Neuronal stem cell (in vitro differentiated cells): Measurements from ENCODE around the gene DDX18.

Experiments used
- DNase-seq: peaks from one replicate; pipeline ENCODE4 v3.0.0-alpha.2; 2013; ENCODE audit warnings: low spot score
- H2AFZ ChIP-seq: one replicate; pipeline ENCODE4 v1.6.1; 2013; ENCODE audit warnings: mild to moderate bottlenecking, low read length, inconsistent platforms
- H2AK5ac ChIP-seq: 2 replicates; pipeline ENCODE4 v1.6.1; 2013; ENCODE audit warnings: low read depth, mild to moderate bottlenecking, inconsistent platforms, low read length, moderate library complexity, mixed read lengths
- H2BK120ac ChIP-seq: 2 replicates; pipeline ENCODE4 v1.6.1; 2013; ENCODE audit warnings: low read depth, mild to moderate bottlenecking, inconsistent platforms, low read length, moderate library complexity, mixed read lengths
- H2BK12ac ChIP-seq: one replicate; pipeline ENCODE4 v1.6.1; 2013; ENCODE audit warnings: low read length, inconsistent platforms
- H2BK15ac ChIP-seq: 2 replicates; pipeline ENCODE4 v1.6.1; 2013; ENCODE audit warnings: mild to moderate bottlenecking, low read length, inconsistent platforms, mixed read lengths
- H2BK5ac ChIP-seq: one replicate; pipeline ENCODE4 v1.6.1; 2013; ENCODE audit warnings: inconsistent platforms, mild to moderate bottlenecking, low read length, moderate library complexity
- H3K14ac ChIP-seq: one replicate; pipeline ENCODE4 v1.6.1; 2013; ENCODE audit warnings: low read length, inconsistent platforms
- H3K18ac ChIP-seq: 2 replicates; pipeline ENCODE4 v1.6.1; 2013; ENCODE audit warnings: low read length, inconsistent platforms
- H3K23ac ChIP-seq: 2 replicates; pipeline ENCODE4 v1.6.1; 2013; ENCODE audit warnings: low read depth, mild to moderate bottlenecking, mixed read lengths, low read length, inconsistent platforms; ENCODE audit not compliant: poor library complexity
- H3K27ac ChIP-seq: replicated peaks from 3 replicates; pipeline ENCODE4 v1.5.1; 2013; ENCODE audit warnings: low read length, inconsistent platforms
- H3K27me3 ChIP-seq, 3 experiments: 2 replicates each; pipeline ENCODE4 v1.6.1; 2013; ENCODE audit warnings: low read length in 3 of 3, mild to moderate bottlenecking in 2 of 3, inconsistent platforms in 1 of 3, low read depth in 1 of 3, mixed read lengths in 1 of 3, moderate library complexity in 1 of 3; ENCODE audit not compliant: control insufficient read depth in 3 of 3, insufficient read depth in 3 of 3
- H3K36me3 ChIP-seq, 2 donors: replicated peaks in 1 of 2; 2 replicates each; pipeline ENCODE4 v1.6.1; 2013; ENCODE audit warnings: low read length in 2 of 2; ENCODE audit not compliant: control insufficient read depth in 2 of 2, insufficient read depth in 2 of 2
- H3K4ac ChIP-seq: 2 replicates; pipeline ENCODE4 v1.6.1; 2013; ENCODE audit warnings: inconsistent platforms, mild to moderate bottlenecking, low read length, moderate library complexity
- H3K4me1 ChIP-seq, 2 donors: 1 replicate in 1 of 2; 2 replicates in 1 of 2; pipeline ENCODE4 v1.6.1; 2013; ENCODE audit warnings: low read length in 2 of 2, low read depth in 1 of 2; ENCODE audit not compliant: control insufficient read depth in 2 of 2, insufficient read depth in 1 of 2
- H3K4me2 ChIP-seq: one replicate; pipeline ENCODE4 v1.6.1; 2013; ENCODE audit warnings: mild to moderate bottlenecking, low read length, inconsistent platforms; ENCODE audit not compliant: insufficient read depth, poor library complexity, severe bottlenecking
- H3K4me3 ChIP-seq, 2 donors: 2 replicates each; pipeline ENCODE4 v1.5.1; 2013; ENCODE audit warnings: low read length in 2 of 2, mild to moderate bottlenecking in 2 of 2, inconsistent platforms in 1 of 2, moderate library complexity in 1 of 2
- H3K79me1 ChIP-seq: one replicate; pipeline ENCODE4 v1.6.1; 2013; ENCODE audit warnings: low read depth, mild to moderate bottlenecking, inconsistent platforms, low read length, moderate library complexity
- H3K9ac ChIP-seq: one replicate; pipeline ENCODE4 v1.6.1; 2013; ENCODE audit warnings: mild to moderate bottlenecking, low read depth, low read length, inconsistent platforms; ENCODE audit not compliant: poor library complexity
- H3K9me3 ChIP-seq, 2 donors: replicated peaks in 1 of 2; 2 replicates each; pipeline versions ENCODE3 to v1.6.1; 2013; ENCODE audit warnings: low read length in 2 of 2, mild to moderate bottlenecking in 2 of 2, inconsistent platforms in 1 of 2, low read depth in 1 of 2, mixed read lengths in 1 of 2, moderate library complexity in 1 of 2; ENCODE audit not compliant: control insufficient read depth in 2 of 2, insufficient read depth in 1 of 2
- H4K8ac ChIP-seq: one replicate; pipeline ENCODE4 v1.6.1; 2013; ENCODE audit warnings: low read depth, mild to moderate bottlenecking, inconsistent platforms, low read length, moderate library complexity
- H4K91ac ChIP-seq: one replicate; pipeline ENCODE4 v1.6.1; 2013; ENCODE audit warnings: low read length, low read depth, mild to moderate bottlenecking, inconsistent platforms; ENCODE audit not compliant: poor library complexity
- WGBS, 2 donors: extraction: QIAGEN DNeasy Blood & Tissue Kit; methylation state at CpG; one replicate each; pipeline ENCODE4 v1.1.7; 2013; ENCODE audit warnings: missing lambda C conversion rate in 2 of 2, mixed read lengths in 1 of 2; ENCODE audit not compliant: insufficient read length in 2 of 2, insufficient replicate concordance in 1 of 2; ENCODE audit errors: extremely low coverage in 2 of 2; 5-methylcytosine and 5-hydroxymethylcytosine counted together

Gene DDX18

GRCh38 chr2:117812443-117812842 is 2.0 kb upstream of the DDX18 start:
- no peak overlapping the region for H2BK12ac ChIP-seq
- H3K9ac ChIP-seq = no peak overlapping the region
- no peak overlapping the region for H2BK5ac ChIP-seq
- H3K4me1 ChIP-seq = peaks cover 0 to 3% of the 10 kb centered on the region in 2 donors
- peaks cover 0 to 17% of the 10 kb centered on the region in 2 donors for H3K36me3 ChIP-seq
- no CpG with 5 or more reads among the region's 4 CpGs for WGBS, 2 donors
- H3K27ac ChIP-seq = no peak overlapping the region
- no peaks in the 10 kb centered on the region for H3K27me3 ChIP-seq
- peak overlapping the region; percentile 66 for H2AFZ ChIP-seq
- H3K23ac ChIP-seq = no peak overlapping the region
- DNase-seq = no peak
- no peak overlapping the region for H3K18ac ChIP-seq
- no peak overlapping the region for H2BK120ac ChIP-seq
- H3K79me1 ChIP-seq = peaks cover 3% of the 10 kb centered on the region
- H2BK15ac ChIP-seq = no peak overlapping the region
- H2AK5ac ChIP-seq = no peak overlapping the region
- no peak overlapping the region for H4K8ac ChIP-seq
- H3K14ac ChIP-seq = no peak overlapping the region
- H3K4ac ChIP-seq = no peak overlapping the region
- no peaks in the 10 kb centered on the region for H3K9me3 ChIP-seq
- no peak overlapping the region for H3K4me2 ChIP-seq
- no peak overlapping the region for H4K91ac ChIP-seq
- H3K4me3 ChIP-seq = no peak overlapping the region

- WGBS, 2 donors = no CpG with 5 or more reads among the region's 3 CpGs
- H4K8ac ChIP-seq = no peak overlapping the region
- H3K79me1 ChIP-seq = peaks cover 3% of the 10 kb centered on the region
- no peak overlapping the region for H2BK5ac ChIP-seq
- no peak overlapping the region for H2BK15ac ChIP-seq
- peaks cover 0 to 2% of the 10 kb centered on the region in 2 donors for H3K9me3 ChIP-seq
- H3K14ac ChIP-seq = no peak overlapping the region
- H2BK120ac ChIP-seq = no peak overlapping the region
- H3K4ac ChIP-seq = no peak overlapping the region
- H3K36me3 ChIP-seq = peaks cover 11 to 52% of the 10 kb centered on the region in 2 donors
- H2AK5ac ChIP-seq = no peak overlapping the region
- H3K9ac ChIP-seq = no peak overlapping the region
- H3K27ac ChIP-seq = no peak overlapping the region
- no peak overlapping the region for H2AFZ ChIP-seq
- no peak overlapping the region for H3K18ac ChIP-seq
- no peak overlapping the region for H2BK12ac ChIP-seq
- no peak for DNase-seq
- no peak overlapping the region for H3K23ac ChIP-seq
- no peaks in the 10 kb centered on the region for H3K27me3 ChIP-seq
- H4K91ac ChIP-seq = no peak overlapping the region
- H3K4me2 ChIP-seq = peak overlapping the region; percentile 14
- H3K4me1 ChIP-seq = peaks cover 0 to 3% of the 10 kb centered on the region in 2 donors
- peak overlapping the region in 1 of 2 donors; percentile 92 for H3K4me3 ChIP-seq
Measured at GRCh38 chr2:117815946-117816345, 1.5 kb downstream of the DDX18 start.

- no peak overlapping the region for H3K4ac ChIP-seq
- H2AFZ ChIP-seq = no peak overlapping the region
- H2BK120ac ChIP-seq = no peak overlapping the region
- H3K14ac ChIP-seq = no peak overlapping the region
- no peak overlapping the region for H4K91ac ChIP-seq
- H3K23ac ChIP-seq = no peak overlapping the region
- H3K27me3 ChIP-seq = no peaks in the 10 kb centered on the region
- no peak overlapping the region for H2BK5ac ChIP-seq
- H3K9me3 ChIP-seq = peaks cover 0 to 2% of the 10 kb centered on the region in 2 donors
- H2BK15ac ChIP-seq = no peak overlapping the region
- no peak for DNase-seq
- H2AK5ac ChIP-seq = no peak overlapping the region
- no peak overlapping the region for H3K18ac ChIP-seq
- no peak overlapping the region for H3K4me2 ChIP-seq
- peaks cover 3% of the 10 kb centered on the region for H3K79me1 ChIP-seq
- WGBS, 2 donors = no CpG with 5 or more reads among the region's 3 CpGs
- no peak overlapping the region for H2BK12ac ChIP-seq
- no peak overlapping the region for H3K4me3 ChIP-seq
- no peak overlapping the region for H4K8ac ChIP-seq
- H3K9ac ChIP-seq = no peak overlapping the region
- H3K27ac ChIP-seq = no peak overlapping the region
- peaks cover 0 to 3% of the 10 kb centered on the region in 2 donors for H3K4me1 ChIP-seq
- peaks cover 15 to 82% of the 10 kb centered on the region in 2 donors for H3K36me3 ChIP-seq
Measured at GRCh38 chr2:117818921-117819320, 4.4 kb downstream of the DDX18 start.

GRCh38 chr2:117820444-117820843 is 6.0 kb downstream of the DDX18 start:
- no peaks in the 10 kb centered on the region for H3K79me1 ChIP-seq
- H3K9me3 ChIP-seq = peaks cover 0 to 2% of the 10 kb centered on the region in 2 donors
- H2BK12ac ChIP-seq = no peak overlapping the region
- H3K27me3 ChIP-seq = no peaks in the 10 kb centered on the region
- no peak overlapping the region for H2BK120ac ChIP-seq
- no peak overlapping the region for H3K4me3 ChIP-seq
- H2AFZ ChIP-seq = no peak overlapping the region
- H2AK5ac ChIP-seq = no peak overlapping the region
- no peak overlapping the region for H4K91ac ChIP-seq
- H3K36me3 ChIP-seq = peaks cover 21 to 97% of the 10 kb centered on the region in 2 donors
- H2BK15ac ChIP-seq = no peak overlapping the region
- no peak overlapping the region for H3K18ac ChIP-seq
- H3K9ac ChIP-seq = no peak overlapping the region
- no peak overlapping the region for H3K14ac ChIP-seq
- no peak overlapping the region for H3K4me2 ChIP-seq
- peaks cover 0 to 3% of the 10 kb centered on the region in 2 donors for H3K4me1 ChIP-seq
- H3K23ac ChIP-seq = no peak overlapping the region
- no peak overlapping the region for H2BK5ac ChIP-seq
- WGBS, 2 donors = no CpG with 5 or more reads among the region's 1 CpG
- no peak for DNase-seq
- no peak overlapping the region for H3K4ac ChIP-seq
- H4K8ac ChIP-seq = no peak overlapping the region
- no peak overlapping the region for H3K27ac ChIP-seq
